GM23338 (cell line): ENCODE measurements around the gene APBB1IP. TPM values are rescaled to one million over a fixed set of nuclear protein-coding genes. Genes with fewer than 3 reads are reported as not detected.

Experiments
- ATAC-seq: fragments of 200-7000 bp; cut with Tn5 transposase; 3 replicates; pipeline ENCODE4 v1.9.1; 2020
- DNase-seq: peaks from one replicate; pipeline ENCODE4 v3.0.0-alpha.2; 2015; ENCODE audit warnings: low spot score
- H2AFZ ChIP-seq: fragments of 200-600 bp; sonication (generic); 2 replicates; pipeline ENCODE4 v1.8.0; 2016; ENCODE audit warnings: antibody characterized with exemption, mild to moderate bottlenecking, moderate library complexity
- H3F3A ChIP-seq: fragments of 200-600 bp; sonication (generic); replicated peaks from 2 replicates; pipeline ENCODE4 v1.8.0; 2017; ENCODE audit warnings: antibody characterized with exemption, mixed run types, low read depth
- H3K27ac ChIP-seq: fragments of 200-600 bp; sonication (generic); 2 replicates; pipeline ENCODE4 v1.6.1; 2016; ENCODE audit warnings: low read depth
- H3K27me3 ChIP-seq: fragments of 200-600 bp; sonication (generic); 2 replicates; pipeline ENCODE4 v1.8.0; 2016; ENCODE audit warnings: mild to moderate bottlenecking, mixed run types, moderate library complexity; ENCODE audit not compliant: insufficient read depth
- H3K36me3 ChIP-seq: fragments of 200-600 bp; sonication (generic); 2 replicates; pipeline ENCODE4 v1.8.0; 2016; ENCODE audit warnings: mild to moderate bottlenecking; ENCODE audit not compliant: insufficient read depth
- H3K4me1 ChIP-seq: fragments of 200-600 bp; sonication (generic); 2 replicates; pipeline ENCODE4 v1.8.0; 2016; ENCODE audit warnings: mild to moderate bottlenecking, moderate library complexity; ENCODE audit not compliant: insufficient read depth
- H3K4me2 ChIP-seq: fragments of 200-600 bp; sonication (generic); 2 replicates; pipeline ENCODE4 v1.7.1; 2017; ENCODE audit warnings: mixed run types
- H3K4me3 ChIP-seq: fragments of 200-600 bp; sonication (generic); 2 replicates; pipeline ENCODE4 v1.6.1; 2016; ENCODE audit warnings: mixed run types
- H3K79me2 ChIP-seq: fragments of 200-600 bp; sonication (generic); replicated peaks from 2 replicates; pipeline ENCODE4 v1.8.0; 2017; ENCODE audit warnings: mild to moderate bottlenecking; ENCODE audit not compliant: insufficient read depth
- H3K9me2 ChIP-seq: fragments of 200-600 bp; sonication (generic); 2 replicates; pipeline ENCODE4 v1.8.0; 2017; ENCODE audit not compliant: insufficient read depth
- H4K20me1 ChIP-seq: fragments of 200-600 bp; sonication (generic); replicated peaks from 2 replicates; pipeline ENCODE4 v1.8.0; 2017; ENCODE audit warnings: mild to moderate bottlenecking; ENCODE audit not compliant: insufficient read depth
- H3K27ac Mint-ChIP-seq: 2 replicates; pipeline ENCODE4 v1.8.0; 2020; ENCODE audit warnings: inconsistent platforms, mild to moderate bottlenecking, moderate library complexity, mixed read lengths
- H3K27me3 Mint-ChIP-seq: 3 replicates; pipeline ENCODE4 v1.8.0; 2022; ENCODE audit warnings: low read depth, mild to moderate bottlenecking, moderate library complexity, mixed read lengths, inconsistent platforms; ENCODE audit not compliant: insufficient read depth, poor library complexity
- H3K36me3 Mint-ChIP-seq: 3 replicates; pipeline ENCODE4 v1.8.0; 2021; ENCODE audit warnings: low read depth, mild to moderate bottlenecking, inconsistent platforms, moderate library complexity, mixed read lengths
- H3K4me1 Mint-ChIP-seq: 3 replicates; pipeline ENCODE4 v1.8.0; 2020; ENCODE audit warnings: mild to moderate bottlenecking, inconsistent platforms, mixed read lengths
- H3K4me3 Mint-ChIP-seq: 3 replicates; pipeline ENCODE4 v1.8.0; 2021; ENCODE audit warnings: moderate library complexity, mild to moderate bottlenecking, inconsistent platforms, mixed read lengths
- H3K9me3 Mint-ChIP-seq: 3 replicates; pipeline ENCODE4 v1.8.0; 2020; ENCODE audit warnings: moderate library complexity, mild to moderate bottlenecking, inconsistent platforms, mixed read lengths
- CREB1 ChIP-seq: fragments of 250-450 bp; sonication (Bioruptor Pico); IDR thresholded peaks from 2 replicates; pipeline ENCODE4 v1.5.0; 2020; ENCODE audit warnings: low read depth, mild to moderate bottlenecking, moderate library complexity
- ETS1 ChIP-seq: IDR thresholded peaks from 2 replicates; pipeline ENCODE4 v1.6.1; 2016; ENCODE audit warnings: antibody characterized with exemption
- EZH2 ChIP-seq: fragments of 200-600 bp; sonication (generic); IDR thresholded peaks from one replicate; pipeline ENCODE4 v1.8.0; 2017; ENCODE audit warnings: antibody characterized with exemption, mild to moderate bottlenecking, low read depth; ENCODE audit not compliant: unreplicated experiment
- EZH2phosphoT487 ChIP-seq: fragments of 200-600 bp; sonication (generic); IDR thresholded peaks from one replicate; pipeline ENCODE4 v1.8.1; 2018; ENCODE audit warnings: antibody characterized with exemption; ENCODE audit not compliant: unreplicated experiment
- JUNB ChIP-seq: IDR thresholded peaks from one replicate; pipeline ENCODE4 v1.6.1; 2016; ENCODE audit warnings: antibody characterized with exemption; ENCODE audit not compliant: unreplicated experiment
- NANOG ChIP-seq: IDR thresholded peaks from 2 replicates; pipeline ENCODE4 v1.6.1; 2016; ENCODE audit warnings: antibody characterized with exemption, borderline replicate concordance
- POLR2AphosphoS5 ChIP-seq: IDR thresholded peaks from 2 replicates; pipeline ENCODE4 v1.6.1; 2016; ENCODE audit warnings: antibody characterized with exemption, low read depth
- STAT1 ChIP-seq: IDR thresholded peaks from one replicate; pipeline ENCODE4 v1.6.1; 2016; ENCODE audit warnings: antibody characterized with exemption; ENCODE audit not compliant: unreplicated experiment
- ZNF114 ChIP-seq: fragments of 250-450 bp; sonication (Bioruptor Pico); IDR thresholded peaks from 2 replicates; pipeline ENCODE4 v1.5.0; 2020; ENCODE audit warnings: mild to moderate bottlenecking, moderate library complexity
- ZNF331 ChIP-seq: fragments of 250-450 bp; sonication (Bioruptor Pico); IDR thresholded peaks from 2 replicates; pipeline ENCODE4 v1.5.0; 2020; ENCODE audit warnings: low read depth, mild to moderate bottlenecking, moderate library complexity
- polyA plus RNA-seq: library from polyadenylated mRNA; unstranded; fragments of >200 nt; fragmentation: Nextera tagmentation; extraction: Ambion mirVana; gene quantifications from 2 replicates; pipeline ENCODE4 v1.2.1, GENCODE V29; 2016
- total RNA-seq: library from RNA; depleted of rRNA; stranded (reverse); fragments of >200 nt; shearing (Covaris generic); gene quantifications from 2 replicates; pipeline ENCODE4 v1.2.3, GENCODE V29; 2014
- TF ChIP-seq, protein P1 (sequence below), 2 experiments: fragments of 200-600 bp in 1 of 2; sonication (generic) in 1 of 2; conservative IDR thresholded peaks; 2 replicates each; pipeline versions ENCODE4 v1.5.1 to v1.6.1; 2016 to 2017; ENCODE audit warnings: antibody characterized with exemption in 2 of 2, low read depth in 2 of 2, mild to moderate bottlenecking in 2 of 2, moderate library complexity in 1 of 2
- TF ChIP-seq, protein P2 (sequence below): IDR thresholded peaks from one replicate; pipeline ENCODE4 v1.6.1; 2018; ENCODE audit warnings: antibody characterized with exemption; ENCODE audit not compliant: unreplicated experiment

Gene APBB1IP
- total and polyA plus RNA-seq, 2 experiments from 2014 or later: 0.14 to 0.16 TPM

DNA sequence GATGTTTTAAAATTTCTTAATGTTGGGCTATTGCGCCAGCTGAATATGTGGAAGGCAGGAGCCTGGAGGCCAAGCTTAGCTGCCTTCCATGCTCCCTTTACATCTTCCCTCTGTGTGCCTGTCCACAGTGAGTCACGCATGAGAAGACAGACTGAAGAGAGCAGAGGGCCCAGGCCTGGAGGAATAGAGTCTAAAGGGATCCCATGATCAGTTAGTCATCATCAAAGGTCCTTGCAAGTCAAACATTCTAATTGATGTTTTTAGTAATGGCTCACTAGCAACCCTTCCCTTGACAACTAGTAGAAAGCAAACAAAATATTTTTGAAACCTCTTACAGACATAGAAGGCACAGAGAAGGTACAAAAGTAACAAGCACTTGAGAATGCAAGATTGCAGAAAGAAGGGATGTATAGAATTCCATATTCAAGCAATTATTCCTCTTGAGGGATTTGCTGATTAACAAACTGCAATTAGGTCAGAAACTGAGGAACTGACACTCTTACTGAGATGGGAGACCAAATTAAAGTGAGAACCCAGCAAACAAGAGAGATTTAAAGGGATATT, 30.7 kb upstream of the APBB1IP start (continued):
- TF ChIP-seq ETS1 (no peak), ZNF114 (CRISPR knock-in tag) (no peak), POLR2AphosphoS5 (no peak), NANOG (no peak), EZH2phosphoT487 (no peak), EZH2 (no peak), CREB1 (CRISPR knock-in tag) (no peak), STAT1 (no peak)
- TF ChIP-seq, protein P1, sequence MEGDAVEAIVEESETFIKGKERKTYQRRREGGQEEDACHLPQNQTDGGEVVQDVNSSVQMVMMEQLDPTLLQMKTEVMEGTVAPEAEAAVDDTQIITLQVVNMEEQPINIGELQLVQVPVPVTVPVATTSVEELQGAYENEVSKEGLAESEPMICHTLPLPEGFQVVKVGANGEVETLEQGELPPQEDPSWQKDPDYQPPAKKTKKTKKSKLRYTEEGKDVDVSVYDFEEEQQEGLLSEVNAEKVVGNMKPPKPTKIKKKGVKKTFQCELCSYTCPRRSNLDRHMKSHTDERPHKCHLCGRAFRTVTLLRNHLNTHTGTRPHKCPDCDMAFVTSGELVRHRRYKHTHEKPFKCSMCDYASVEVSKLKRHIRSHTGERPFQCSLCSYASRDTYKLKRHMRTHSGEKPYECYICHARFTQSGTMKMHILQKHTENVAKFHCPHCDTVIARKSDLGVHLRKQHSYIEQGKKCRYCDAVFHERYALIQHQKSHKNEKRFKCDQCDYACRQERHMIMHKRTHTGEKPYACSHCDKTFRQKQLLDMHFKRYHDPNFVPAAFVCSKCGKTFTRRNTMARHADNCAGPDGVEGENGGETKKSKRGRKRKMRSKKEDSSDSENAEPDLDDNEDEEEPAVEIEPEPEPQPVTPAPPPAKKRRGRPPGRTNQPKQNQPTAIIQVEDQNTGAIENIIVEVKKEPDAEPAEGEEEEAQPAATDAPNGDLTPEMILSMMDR (conservative IDR thresholded peaks at IDR 0.05; ENCODE audit: low read depth in 2 of 2): no peak
- TF ChIP-seq, protein P2, sequence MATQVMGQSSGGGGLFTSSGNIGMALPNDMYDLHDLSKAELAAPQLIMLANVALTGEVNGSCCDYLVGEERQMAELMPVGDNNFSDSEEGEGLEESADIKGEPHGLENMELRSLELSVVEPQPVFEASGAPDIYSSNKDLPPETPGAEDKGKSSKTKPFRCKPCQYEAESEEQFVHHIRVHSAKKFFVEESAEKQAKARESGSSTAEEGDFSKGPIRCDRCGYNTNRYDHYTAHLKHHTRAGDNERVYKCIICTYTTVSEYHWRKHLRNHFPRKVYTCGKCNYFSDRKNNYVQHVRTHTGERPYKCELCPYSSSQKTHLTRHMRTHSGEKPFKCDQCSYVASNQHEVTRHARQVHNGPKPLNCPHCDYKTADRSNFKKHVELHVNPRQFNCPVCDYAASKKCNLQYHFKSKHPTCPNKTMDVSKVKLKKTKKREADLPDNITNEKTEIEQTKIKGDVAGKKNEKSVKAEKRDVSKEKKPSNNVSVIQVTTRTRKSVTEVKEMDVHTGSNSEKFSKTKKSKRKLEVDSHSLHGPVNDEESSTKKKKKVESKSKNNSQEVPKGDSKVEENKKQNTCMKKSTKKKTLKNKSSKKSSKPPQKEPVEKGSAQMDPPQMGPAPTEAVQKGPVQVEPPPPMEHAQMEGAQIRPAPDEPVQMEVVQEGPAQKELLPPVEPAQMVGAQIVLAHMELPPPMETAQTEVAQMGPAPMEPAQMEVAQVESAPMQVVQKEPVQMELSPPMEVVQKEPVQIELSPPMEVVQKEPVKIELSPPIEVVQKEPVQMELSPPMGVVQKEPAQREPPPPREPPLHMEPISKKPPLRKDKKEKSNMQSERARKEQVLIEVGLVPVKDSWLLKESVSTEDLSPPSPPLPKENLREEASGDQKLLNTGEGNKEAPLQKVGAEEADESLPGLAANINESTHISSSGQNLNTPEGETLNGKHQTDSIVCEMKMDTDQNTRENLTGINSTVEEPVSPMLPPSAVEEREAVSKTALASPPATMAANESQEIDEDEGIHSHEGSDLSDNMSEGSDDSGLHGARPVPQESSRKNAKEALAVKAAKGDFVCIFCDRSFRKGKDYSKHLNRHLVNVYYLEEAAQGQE: no peak

GRCh38 chr10:26408858-26409494, 29.2 kb upstream of the APBB1IP start:
- TF ChIP-seq ETS1 (no peak), POLR2AphosphoS5 (no peak), EZH2 (no peak), CREB1 (CRISPR knock-in tag) (no peak), STAT1 (no peak), EZH2phosphoT487 (no peak), ZNF114 (CRISPR knock-in tag) (no peak), NANOG (no peak), ZNF331 (CRISPR knock-in tag) (no peak), JUNB (no peak)
- TF ChIP-seq, protein P2: no peak
- Histone ChIP-seq H2AFZ (no peak overlapping the region), H3K4me3 (no peak overlapping the region), H4K20me1 (no peaks in the 10 kb centered on the region), H3F3A (no peaks in the 10 kb centered on the region), H3K36me3 (no peaks in the 10 kb centered on the region), H3K79me2 (no peaks in the 10 kb centered on the region), H3K27me3 (no peaks in the 10 kb centered on the region), H3K27ac (no peak overlapping the region), H3K4me2 (no peak overlapping the region), H3K9me2 (no peaks in the 10 kb centered on the region), H3K4me1 (no peaks in the 10 kb centered on the region)
- no peaks in the 10 kb centered on the region for H3K36me3 Mint-ChIP-seq
- DNase-seq (no peak), ATAC-seq (no peak)
- H3K27ac Mint-ChIP-seq: no peak overlapping the region
- H3K9me3 Mint-ChIP-seq: no peaks in the 10 kb centered on the region; the same call in 2 of the 3 replicates
- H3K4me1 Mint-ChIP-seq: no peaks in the 10 kb centered on the region
- H3K4me3 Mint-ChIP-seq: no peak overlapping the region
- no peaks in the 10 kb centered on the region for H3K27me3 Mint-ChIP-seq
